ENCODE measurements around the gene SLCO2A1. TPM values are rescaled to one million over a fixed set of nuclear protein-coding genes. Genes with fewer than 3 reads are reported as not detected.

Gene SLCO2A1
- total and polyA plus RNA-seq, 2 experiments from 2014 or later, result 0.31 to 1.0 TPM

GRCh38 chr3:133970339-133970738, 59.4 kb downstream of the SLCO2A1 start:
- H3K27ac ChIP-seq (ENCODE audit: low read depth), result no peak overlapping the region
- H3K36me3 ChIP-seq (ENCODE audit: insufficient read depth), result no peaks in the 10 kb centered on the region
- H3K4me1 ChIP-seq (ENCODE audit: insufficient read depth), result no peaks in the 10 kb centered on the region
- Mint-ChIP-seq H3K4me1 (peaks cover 11% of the 10 kb centered on the region), H3K9me3 (peaks cover 11% of the 10 kb centered on the region), H3K36me3 (ENCODE audit: low read depth) (peaks cover 14% of the 10 kb centered on the region), H3K27ac (no peak overlapping the region), H3K4me3 (no peak overlapping the region), H3K27me3 (ENCODE audit: insufficient read depth, low read depth, poor library complexity) (peaks cover 4% of the 10 kb centered on the region)
- no peak overlapping the region for H2AFZ ChIP-seq
- H3K4me2 ChIP-seq, result no peak overlapping the region
- no peaks in the 10 kb centered on the region for H3K27me3 ChIP-seq (ENCODE audit: insufficient read depth)
- no peaks in the 10 kb centered on the region for H3K79me2 ChIP-seq (replicated peaks; ENCODE audit: insufficient read depth)
- no peaks in the 10 kb centered on the region for H4K20me1 ChIP-seq (replicated peaks; ENCODE audit: insufficient read depth)
- H3K9me2 ChIP-seq (ENCODE audit: insufficient read depth), result peaks cover 9% of the 10 kb centered on the region; the same call in 1 of the 2 replicates
- TF ChIP-seq POLR2AphosphoS5 (IDR thresholded peaks at IDR 0.05; ENCODE audit: low read depth) (no peak), ZNF331 (CRISPR knock-in tag; IDR thresholded peaks at IDR 0.05; ENCODE audit: low read depth) (no peak), STAT1 (IDR thresholded peaks at IDR 0.05; ENCODE audit: unreplicated experiment) (no peak), ETS1 (IDR thresholded peaks at IDR 0.05) (no peak), EZH2 (IDR thresholded peaks at IDR 0.05; ENCODE audit: low read depth, unreplicated experiment) (no peak), REST (IDR thresholded peaks at IDR 0.05; ENCODE audit: unreplicated experiment) (no peak)
- ATAC-seq, result no peak
- H3K4me3 ChIP-seq, result no peak overlapping the region
- H3F3A ChIP-seq (replicated peaks; ENCODE audit: low read depth), result no peaks in the 10 kb centered on the region
- no peak for DNase-seq (ENCODE audit: low spot score)

- no peak for ATAC-seq
- no peaks in the 10 kb centered on the region for H3F3A ChIP-seq (replicated peaks; ENCODE audit: low read depth)
- Mint-ChIP-seq H3K27me3 (ENCODE audit: insufficient read depth, low read depth, poor library complexity) (peaks cover 7% of the 10 kb centered on the region), H3K36me3 (ENCODE audit: low read depth) (peaks cover 12% of the 10 kb centered on the region), H3K9me3 (peaks cover 9% of the 10 kb centered on the region), H3K27ac (no peak overlapping the region), H3K4me3 (no peak overlapping the region), H3K4me1 (peaks cover 11% of the 10 kb centered on the region)
- H3K36me3 ChIP-seq (ENCODE audit: insufficient read depth), result no peaks in the 10 kb centered on the region
- TF ChIP-seq STAT1 (IDR thresholded peaks at IDR 0.05; ENCODE audit: unreplicated experiment), result no peak
- H3K27me3 ChIP-seq (ENCODE audit: insufficient read depth), result no peaks in the 10 kb centered on the region
- peaks cover 4% of the 10 kb centered on the region; the same call in 1 of the 2 replicates for H3K9me2 ChIP-seq (ENCODE audit: insufficient read depth)
- no peaks in the 10 kb centered on the region for H4K20me1 ChIP-seq (replicated peaks; ENCODE audit: insufficient read depth)
- H3K4me3 ChIP-seq, result no peak overlapping the region
- no peaks in the 10 kb centered on the region for H3K79me2 ChIP-seq (replicated peaks; ENCODE audit: insufficient read depth)
- no peak overlapping the region for H3K4me2 ChIP-seq
- H3K4me1 ChIP-seq (ENCODE audit: insufficient read depth), result no peaks in the 10 kb centered on the region
- no peak overlapping the region for H2AFZ ChIP-seq
- DNase-seq (ENCODE audit: low spot score), result no peak
- no peak overlapping the region for H3K27ac ChIP-seq (ENCODE audit: low read depth)
Observed at GRCh38 chr3:133967992-133968892, 61.5 kb downstream of the SLCO2A1 start.

Data from GM23338 (cell line).